Measurements from ENCODE around the gene CHL1.

Gene CHL1

GRCh38 chr3:399647-400046 is 203.1 kb downstream of the CHL1 start:
- DNase-seq (ENCODE audit: low spot score): no peak

- DNase-seq (ENCODE audit: low spot score): no peak
These were observed 207.3 kb downstream of the CHL1 start for GRCh38 chr3:403826-404225.

- DNase-seq (ENCODE audit: low spot score): no peak
These were observed 212.4 kb downstream of the CHL1 start for GRCh38 chr3:409011-409410.

GRCh38 chr3:411226-411625 is 214.7 kb downstream of the CHL1 start:
- no peak for DNase-seq (ENCODE audit: low spot score)

- no peak for DNase-seq (ENCODE audit: low spot score)
These were observed 217.5 kb downstream of the CHL1 start for GRCh38 chr3:414063-414462.

GRCh38 chr3:418239-418929 is 221.8 kb downstream of the CHL1 start:
- no peak for DNase-seq (ENCODE audit: low spot score)

GRCh38 chr3:420584-420983 is 224.0 kb downstream of the CHL1 start:
- DNase-seq (ENCODE audit: low spot score): no peak

GRCh38 chr3:425079-425478 is 228.5 kb downstream of the CHL1 start:
- DNase-seq (ENCODE audit: low spot score): no peak

GRCh38 chr3:426072-426471 is 229.5 kb downstream of the CHL1 start:
- no peak for DNase-seq (ENCODE audit: low spot score)

GRCh38 chr3:427128-427527 is 230.6 kb downstream of the CHL1 start:
- no peak for DNase-seq (ENCODE audit: low spot score)

- no peak for DNase-seq (ENCODE audit: low spot score)
These were observed 233.6 kb downstream of the CHL1 start for GRCh38 chr3:430186-430585.

GRCh38 chr3:435161-435560 is 238.6 kb downstream of the CHL1 start:
- no peak for DNase-seq (ENCODE audit: low spot score)

GRCh38 chr3:436053-436452 is 239.5 kb downstream of the CHL1 start:
- no peak for DNase-seq (ENCODE audit: low spot score)

- DNase-seq (ENCODE audit: low spot score): no peak
These were observed 244.3 kb downstream of the CHL1 start for GRCh38 chr3:440826-441225.

- no peak for DNase-seq (ENCODE audit: low spot score)
These were observed 249.4 kb downstream of the CHL1 start for GRCh38 chr3:445960-446359.

GRCh38 chr3:447671-448070 is 251.1 kb downstream of the CHL1 start:
- no peak for DNase-seq (ENCODE audit: low spot score)

GRCh38 chr3:449711-450110 is 253.1 kb downstream of the CHL1 start:
- no peak for DNase-seq (ENCODE audit: low spot score)

- no peak for DNase-seq (ENCODE audit: low spot score)
These were observed 255.7 kb downstream of the CHL1 start for GRCh38 chr3:452221-452620.

GRCh38 chr3:453106-453505 is 256.5 kb downstream of the CHL1 start:
- no peak for DNase-seq (ENCODE audit: low spot score)

GRCh38 chr3:454986-455385 is 258.4 kb downstream of the CHL1 start:
- no peak for DNase-seq (ENCODE audit: low spot score)

GRCh38 chr3:458124-458523 is 261.6 kb downstream of the CHL1 start:
- no peak for DNase-seq (ENCODE audit: low spot score)

- no peak for DNase-seq (ENCODE audit: low spot score)
These were observed 262.2 kb downstream of the CHL1 start for GRCh38 chr3:458653-459310.
